ENCODE results near the gene PARN. TPM values are rescaled to one million over a fixed set of nuclear protein-coding genes. Genes with fewer than 3 reads are reported as not detected.
A peak's percentile ranks its signal among the peaks of the same experiment; 100 is the strongest.

Gene PARN
- polyA plus RNA-seq, 2 of the 4 experiments (the other 2 are of a cell fraction) = 40.0 to 58.6 TPM

- TF ChIP-seq EHMT2 (IDR thresholded peaks at IDR 0.05; ENCODE audit: low read depth) = no peak
- no peak for TF ChIP-seq KDM5A (IDR thresholded peaks at IDR 0.05)
- no peak for TF ChIP-seq ESRRA (IDR thresholded peaks at IDR 0.05; ENCODE audit: borderline replicate concordance, low read length)
- no peak for TF ChIP-seq POLR2A (IDR thresholded peaks at IDR 0.05; ENCODE audit: low read length)
- no peak for TF ChIP-seq ZSCAN20 (CRISPR knock-in tag; IDR thresholded peaks at IDR 0.05)
- no peak for TF ChIP-seq HOXA7 (CRISPR knock-in tag; IDR thresholded peaks at IDR 0.05)
- no peak for TF ChIP-seq CHD4 (IDR thresholded peaks at IDR 0.05; ENCODE audit: borderline replicate concordance)
Observed at GRCh38 chr16:14486520-14487303, 143.3 kb downstream of the PARN start (continued).

GRCh38 chr16:14485811-14486519 lies 144.1 kb downstream of the PARN start:
- ChIA-PET CTCF (interaction anchor here (0.6 to 6.5 kb wide), 8 partner anchors 15 to 632 kb away, joined by 3 to 54 read pairs (median 5); no protein-coding TSS in a partner anchor), POLR2A (interaction anchor here (1.0 to 1.4 kb wide), 4 partner anchors 12 to 23 kb away, joined by 3 to 6 read pairs (median 4); no protein-coding TSS in a partner anchor)
- H3K27ac ChIP-seq = peak overlapping the region; percentile 86 to 90
- DNase-seq (ENCODE audit: low read depth in 1 of 2, low spot score in 1 of 2) (no peak), FAIRE-seq (no peak), ATAC-seq (peak; percentile 2 to 9; a peak in 2 of 6 replicates)
- H3K4me3 ChIP-seq = no peak overlapping the region
- peaks cover 75% of the 10 kb centered on the region for H3K4me1 ChIP-seq
- peak overlapping the region; percentile 96 for H3K4me2 ChIP-seq
- WGBS (ENCODE audit: missing lambda C conversion rate) = 77% methylated on average over 16 of the region's 16 CpGs
- peaks cover under 1% of the 10 kb centered on the region; the same call in 1 of the 3 replicates for H3K9me3 ChIP-seq
- TF ChIP-seq HDAC2 (IDR thresholded peaks at IDR 0.05) (no peak), CEBPB (IDR thresholded peaks at IDR 0.05) (0 out of 4 replicates have a peak, but pooled peaks of 1 of the 2 experiments have one; percentile 7), BHLHE40 (IDR thresholded peaks at IDR 0.05; ENCODE audit: low read depth, low read length) (no peak), MAFK (IDR thresholded peaks at IDR 0.05; ENCODE audit: partially characterized antibody) (peak; percentile 4), FOSB (CRISPR knock-in tag; IDR thresholded peaks at IDR 0.05) (no peak)

- Histone ChIP-seq H3K9me3 (peaks cover 6% of the 10 kb centered on the region), H3K4me2 (peak overlapping the region; percentile 96), H3K27ac (peak overlapping the region; percentile 86 to 90), H3K4me3 (no peak overlapping the region), H3K4me1 (peaks cover 68% of the 10 kb centered on the region)
- ChIA-PET POLR2A (no interaction called here), CTCF (interaction anchor here (0.6 to 6.5 kb wide), 7 partner anchors 8 to 631 kb away, joined by 3 to 54 read pairs (median 5); no protein-coding TSS in a partner anchor)
- DNase-seq (ENCODE audit: low read depth in 1 of 2, low spot score in 1 of 2) (peak in 1 of 2 experiments; percentile 59), ATAC-seq (no peak), FAIRE-seq (no peak)
- WGBS (ENCODE audit: missing lambda C conversion rate) = 59% methylated on average over 2 of the region's 2 CpGs
- TF ChIP-seq NPAS2 (CRISPR knock-in tag; IDR thresholded peaks at IDR 0.05; ENCODE audit: borderline replicate concordance) (no peak), RCOR1 (IDR thresholded peaks at IDR 0.05; ENCODE audit: low read depth, low read length) (no peak), HOXA7 (CRISPR knock-in tag; IDR thresholded peaks at IDR 0.05) (no peak), NR3C1 (IDR thresholded peaks at IDR 0.05) (no peak), TFCP2L1 (CRISPR knock-in tag; IDR thresholded peaks at IDR 0.05) (no peak), SMC3 (IDR thresholded peaks at IDR 0.05) (no peak), JUNB (IDR thresholded peaks at IDR 0.05) (no peak), TP53 (CRISPR knock-in tag; IDR thresholded peaks at IDR 0.05) (no peak), CHD4 (IDR thresholded peaks at IDR 0.05; ENCODE audit: borderline replicate concordance) (no peak), MYC (IDR thresholded peaks at IDR 0.05; ENCODE audit: borderline replicate concordance, low read length) (no peak), RNF2 (IDR thresholded peaks at IDR 0.05; ENCODE audit: borderline replicate concordance, low read depth) (no peak), MAFK (IDR thresholded peaks at IDR 0.05; ENCODE audit: partially characterized antibody) (peak; percentile 38)
- TF ChIP-seq, protein P1, sequence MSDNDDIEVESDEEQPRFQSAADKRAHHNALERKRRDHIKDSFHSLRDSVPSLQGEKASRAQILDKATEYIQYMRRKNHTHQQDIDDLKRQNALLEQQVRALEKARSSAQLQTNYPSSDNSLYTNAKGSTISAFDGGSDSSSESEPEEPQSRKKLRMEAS (IDR thresholded peaks at IDR 0.05) = peak; percentile 20; the same call in 1 of the 2 replicates
- TF ChIP-seq, protein P2, sequence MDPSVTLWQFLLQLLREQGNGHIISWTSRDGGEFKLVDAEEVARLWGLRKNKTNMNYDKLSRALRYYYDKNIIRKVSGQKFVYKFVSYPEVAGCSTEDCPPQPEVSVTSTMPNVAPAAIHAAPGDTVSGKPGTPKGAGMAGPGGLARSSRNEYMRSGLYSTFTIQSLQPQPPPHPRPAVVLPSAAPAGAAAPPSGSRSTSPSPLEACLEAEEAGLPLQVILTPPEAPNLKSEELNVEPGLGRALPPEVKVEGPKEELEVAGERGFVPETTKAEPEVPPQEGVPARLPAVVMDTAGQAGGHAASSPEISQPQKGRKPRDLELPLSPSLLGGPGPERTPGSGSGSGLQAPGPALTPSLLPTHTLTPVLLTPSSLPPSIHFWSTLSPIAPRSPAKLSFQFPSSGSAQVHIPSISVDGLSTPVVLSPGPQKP (IDR thresholded peaks at IDR 0.05; ENCODE audit: low read depth, low read length) = no peak
Observed at GRCh38 chr16:14485121-14485551, 144.9 kb downstream of the PARN start.
